ENCODE measurements around the gene FHIT. TPM values are rescaled to one million over a fixed set of nuclear protein-coding genes. Genes with fewer than 3 reads are reported as not detected.

Gene FHIT
- polyA plus RNA-seq, 3 donors, result 3.1 to 3.9 (median 3.3) TPM

DNA sequence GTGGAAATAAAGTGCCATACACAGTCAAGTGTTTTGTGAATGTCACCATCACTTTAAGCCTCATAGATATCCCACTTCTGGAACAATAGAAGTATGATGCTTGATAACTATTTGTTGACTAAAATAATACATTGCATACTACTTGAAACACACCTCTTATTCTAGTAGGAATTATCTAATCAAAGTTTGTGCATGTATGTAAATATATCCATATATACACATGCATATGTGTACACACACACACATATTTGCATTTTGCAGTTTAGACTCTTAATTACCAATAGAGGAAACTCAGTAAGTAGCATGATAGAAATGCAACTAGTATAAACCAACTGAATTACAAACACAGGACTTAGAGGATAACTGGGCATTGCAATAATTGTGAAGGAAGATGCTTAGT lies 1084.1 kb downstream of the FHIT start:
- H3K27ac ChIP-seq (ENCODE audit: low read depth, low read length), result no peak overlapping the region

DNA sequence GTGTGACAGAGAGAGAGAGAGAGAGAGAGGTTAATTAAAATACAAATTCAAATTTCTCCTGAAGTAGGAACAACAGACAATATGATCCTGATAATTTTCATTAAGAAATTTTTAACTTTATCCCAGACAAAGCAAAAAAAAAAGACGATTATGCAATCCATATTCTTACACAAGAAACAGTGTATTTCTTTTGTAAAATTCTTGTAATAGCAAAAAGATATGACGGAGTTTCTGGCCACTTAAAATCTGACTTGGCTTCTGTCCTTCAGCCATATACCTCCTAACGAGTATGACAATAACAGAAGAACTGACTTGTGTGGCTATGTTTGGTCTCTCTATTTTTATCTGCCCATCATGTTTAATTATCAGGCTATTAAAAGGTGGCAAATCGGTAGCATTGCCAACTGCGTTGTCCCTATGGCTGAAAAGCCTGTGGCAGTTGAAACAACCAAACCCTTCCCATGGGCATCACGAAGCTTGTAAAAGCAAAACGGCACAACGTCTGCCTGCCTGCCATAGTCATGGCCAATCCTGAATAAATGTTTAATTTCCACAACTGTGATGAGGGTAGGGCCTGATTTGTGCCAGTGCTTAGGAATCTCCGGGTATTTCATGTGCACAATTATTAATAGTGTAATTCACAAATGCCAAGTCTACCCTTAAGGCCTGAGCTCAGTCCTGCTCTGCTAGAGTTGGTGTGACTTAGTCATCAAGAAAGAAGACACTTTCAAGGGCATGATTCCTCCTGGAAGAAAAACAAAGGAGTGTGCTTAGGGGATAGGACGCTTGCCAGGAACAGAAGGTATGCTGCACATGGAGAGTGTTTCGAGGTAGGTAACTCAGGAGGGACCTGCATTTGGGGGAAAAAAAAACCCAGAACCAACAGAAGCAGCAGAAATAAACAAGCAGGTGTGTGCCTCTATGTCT lies 1090.2 kb downstream of the FHIT start:
- no peak overlapping the region for H3K27ac ChIP-seq (ENCODE audit: low read depth, low read length)
- 71 to 80% (median 75%) methylated on average over 11 of the region's 11 CpGs for WGBS, 3 donors

DNA sequence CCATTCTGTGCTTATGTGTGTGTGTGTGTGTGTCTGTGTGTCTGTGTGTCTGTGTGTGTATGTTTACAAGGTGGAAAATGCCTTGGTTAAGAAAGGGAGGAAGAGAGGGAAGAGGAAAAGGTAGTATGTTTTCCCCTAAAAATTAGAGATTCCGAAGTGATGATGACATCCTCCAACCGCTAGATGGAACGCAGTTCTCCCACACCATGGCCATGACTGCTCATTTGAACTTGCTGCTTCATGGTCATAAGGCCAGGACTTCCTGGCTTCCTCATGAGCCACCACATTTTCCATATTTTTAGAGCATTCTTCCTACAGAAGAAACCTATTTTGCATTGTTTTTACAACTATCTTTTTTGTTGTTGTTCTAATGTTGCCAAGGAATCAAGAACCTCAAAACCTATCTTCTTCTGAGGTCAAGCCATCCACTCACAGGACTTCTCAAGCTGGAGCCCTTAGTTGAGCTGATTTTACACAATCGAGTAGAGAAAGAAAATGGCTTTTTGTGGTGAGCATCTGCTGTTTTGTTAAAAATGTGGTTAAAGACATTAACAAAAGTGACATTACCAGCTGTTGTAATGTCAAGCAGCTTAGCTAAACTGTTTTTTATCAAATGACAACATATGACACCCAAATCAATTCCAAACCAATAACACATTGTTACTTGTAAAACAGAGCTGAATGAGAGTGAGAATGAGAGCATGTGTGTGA lies 1091.0 kb downstream of the FHIT start:
- 74 to 80% (median 80%) methylated on average over 4 of the region's 4 CpGs for WGBS, 3 donors
- H3K27ac ChIP-seq (ENCODE audit: low read depth, low read length), result no peak overlapping the region

DNA sequence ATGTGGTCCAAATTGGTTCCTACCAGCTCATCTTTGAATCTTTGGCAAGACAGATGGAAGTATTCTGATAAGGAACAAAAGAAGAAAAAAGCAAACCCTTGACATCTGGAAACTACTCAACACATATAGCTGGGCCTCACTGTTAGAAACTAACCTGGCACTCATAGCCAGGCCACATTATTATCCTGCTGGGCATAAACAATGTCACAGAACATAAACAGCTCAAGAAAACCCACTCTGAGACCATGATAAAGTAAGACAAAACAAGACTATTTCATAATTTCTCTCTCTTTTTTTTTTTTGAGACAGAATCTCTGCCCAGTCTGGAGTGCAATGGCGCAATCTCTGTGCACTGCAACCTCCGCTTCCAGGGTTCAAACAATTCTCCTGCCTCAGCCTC lies 1093.2 kb downstream of the FHIT start:
- WGBS, 3 donors, result 86 to 97% (median 87%) methylated on average over 2 of the region's 2 CpGs
- no peak overlapping the region for H3K27ac ChIP-seq (ENCODE audit: low read depth, low read length)

GRCh38 chr3:60154011-60154410 lies 1097.2 kb downstream of the FHIT start:
- WGBS, 3 donors, result 89 to 96% (median 90%) methylated on average over 4 of the region's 4 CpGs
- no peak overlapping the region for H3K27ac ChIP-seq (ENCODE audit: low read depth, low read length)

- 75 to 82% (median 79%) methylated on average over 4 of the region's 4 CpGs for WGBS, 3 donors
- H3K27ac ChIP-seq (ENCODE audit: low read depth, low read length), result no peak overlapping the region
Measured at GRCh38 chr3:60153221-60153999, 1097.8 kb downstream of the FHIT start.

DNA sequence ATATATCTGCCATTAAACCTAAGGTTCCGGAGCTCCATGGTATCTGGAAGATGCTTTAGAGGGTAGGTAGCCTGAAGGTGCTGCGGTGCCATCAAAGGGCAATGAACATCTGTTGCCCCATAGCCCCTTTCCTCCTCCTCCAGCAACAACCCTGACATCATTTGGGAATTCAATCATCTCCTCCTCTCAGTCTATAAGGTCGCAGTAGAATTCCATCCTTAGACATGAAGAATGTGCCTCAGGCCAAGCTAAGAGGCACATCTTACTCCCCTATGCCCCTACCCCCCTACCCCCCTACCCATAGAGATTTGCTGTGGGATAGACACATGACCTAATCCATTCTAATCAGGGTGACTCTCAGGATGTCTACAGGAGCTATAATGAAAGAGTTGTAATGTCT lies 1101.8 kb downstream of the FHIT start:
- WGBS, 3 donors, result 93 to 99% (median 94%) methylated on average over 3 of the region's 3 CpGs
- no peak overlapping the region for H3K27ac ChIP-seq (ENCODE audit: low read depth, low read length)

GRCh38 chr3:60147249-60147950 lies 1103.9 kb downstream of the FHIT start:
- WGBS, 3 donors, result 67 to 89% (median 87%) methylated on average over 15 of the region's 15 CpGs

GRCh38 chr3:60146121-60146520 lies 1105.1 kb downstream of the FHIT start:
- 0 to 80% (median 44%) methylated on average over 1 of the region's 1 CpG for WGBS, 3 donors
- no peak overlapping the region for H3K27ac ChIP-seq (ENCODE audit: low read depth, low read length)

More at GRCh38 chr3:60147249-60147950, 1103.9 kb downstream of the FHIT start:
- H3K27ac ChIP-seq (ENCODE audit: low read depth, low read length), result no peak overlapping the region

- H3K27ac ChIP-seq (ENCODE audit: low read depth, low read length), result no peak overlapping the region
- WGBS, 3 donors, result 92 to 100% (median 94%) methylated on average over 1 of the region's 1 CpG
Measured at GRCh38 chr3:60144071-60144470, 1107.2 kb downstream of the FHIT start.

- 52 to 64% (median 60%) methylated on average over 2 of the region's 2 CpGs for WGBS, 3 donors
- H3K27ac ChIP-seq (ENCODE audit: low read depth, low read length), result no peak overlapping the region
Measured at GRCh38 chr3:60142009-60142408, 1109.2 kb downstream of the FHIT start.

DNA sequence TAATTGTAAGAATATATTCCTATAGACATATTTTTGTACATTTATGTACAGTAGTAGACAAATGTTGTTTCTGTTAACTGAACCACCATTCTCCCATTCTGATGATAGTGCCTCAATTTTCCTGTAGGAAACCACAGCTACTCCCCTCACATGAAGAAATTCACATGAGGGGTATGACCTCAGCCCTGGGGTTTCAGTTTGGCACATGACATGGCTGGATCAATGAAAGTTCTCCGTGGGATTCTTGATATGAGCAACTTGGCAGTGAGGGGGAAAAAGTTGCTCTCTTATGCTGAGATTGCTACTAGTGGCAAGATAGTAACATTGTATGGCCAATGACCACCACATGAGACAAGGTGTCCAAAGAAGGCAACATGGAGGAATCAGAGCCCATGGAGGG lies 1111.1 kb downstream of the FHIT start:
- H3K27ac ChIP-seq (ENCODE audit: low read depth, low read length), result no peak overlapping the region
- 38 to 96% (median 85%) methylated on average over 1 of the region's 1 CpG for WGBS, 3 donors

DNA sequence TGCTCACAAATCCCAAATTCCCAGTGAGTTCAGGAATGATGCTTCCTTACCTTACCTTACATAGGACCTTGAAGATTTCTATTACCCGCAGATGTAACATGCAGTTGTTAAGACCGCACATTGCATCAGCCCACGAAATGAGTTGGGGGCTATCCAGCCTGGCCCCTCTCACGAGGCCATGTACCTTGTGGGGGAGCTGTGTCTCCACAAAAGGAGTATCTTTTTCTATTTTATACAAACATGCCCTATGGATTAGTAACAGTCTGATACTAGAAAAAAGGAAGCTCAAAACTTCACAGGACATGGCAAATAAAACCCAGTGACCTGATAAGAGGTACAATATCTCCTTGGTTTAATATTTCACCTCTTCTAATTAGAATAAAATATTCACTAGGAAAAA lies 1114.7 kb downstream of the FHIT start:
- H3K27ac ChIP-seq (ENCODE audit: low read depth, low read length), result no peak overlapping the region
- WGBS, 3 donors, result 71 to 86% (median 77%) methylated on average over 4 of the region's 4 CpGs

DNA sequence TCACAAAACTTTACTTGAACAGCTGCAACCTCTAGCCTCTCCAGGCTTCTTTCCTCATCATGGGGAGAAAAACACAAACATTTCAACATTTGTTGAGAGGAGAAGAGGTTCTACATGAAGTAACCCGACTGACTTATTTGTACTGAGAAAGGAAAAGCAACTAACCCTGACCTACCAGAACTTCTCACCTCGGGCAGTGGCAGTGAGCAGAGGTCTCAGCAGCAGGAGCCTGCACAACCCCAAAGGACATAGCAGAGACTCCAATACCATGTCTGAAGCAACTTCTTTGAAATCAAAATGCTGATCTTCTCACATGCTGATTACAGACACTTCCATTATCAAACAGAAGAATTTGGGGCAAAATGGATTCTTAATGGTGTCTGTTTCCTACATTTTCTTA lies 1115.8 kb downstream of the FHIT start:
- WGBS, 3 donors, result 63 to 81% (median 76%) methylated on average over 2 of the region's 2 CpGs
- H3K27ac ChIP-seq (ENCODE audit: low read depth, low read length), result no peak overlapping the region

GRCh38 chr3:60133269-60134162 lies 1117.7 kb downstream of the FHIT start:
- no peak overlapping the region for H3K27ac ChIP-seq (ENCODE audit: low read depth, low read length)
- 22 to 60% (median 32%) methylated on average over 2 of the region's 2 CpGs for WGBS, 3 donors

DNA sequence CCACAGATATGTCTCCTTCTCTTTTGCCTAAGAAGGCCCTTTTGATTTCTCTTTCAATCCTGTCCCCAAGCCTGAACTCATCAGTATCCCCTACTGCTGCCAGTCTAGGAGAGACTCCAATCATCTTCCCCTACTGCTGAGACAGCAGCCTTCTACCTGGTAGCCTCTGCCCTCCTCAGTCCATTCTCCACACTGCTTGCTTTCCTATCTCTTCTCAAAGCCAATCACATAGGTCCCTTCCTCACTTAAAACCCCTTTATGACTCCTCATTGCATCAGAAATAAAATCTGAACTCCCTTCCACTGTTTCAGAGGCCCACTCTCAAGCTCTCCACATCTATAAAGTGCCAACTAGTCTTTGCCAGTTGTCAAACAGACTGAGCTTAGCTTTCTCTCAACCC lies 1119.6 kb downstream of the FHIT start:
- no peak overlapping the region for H3K27ac ChIP-seq (ENCODE audit: low read depth, low read length)

DNA sequence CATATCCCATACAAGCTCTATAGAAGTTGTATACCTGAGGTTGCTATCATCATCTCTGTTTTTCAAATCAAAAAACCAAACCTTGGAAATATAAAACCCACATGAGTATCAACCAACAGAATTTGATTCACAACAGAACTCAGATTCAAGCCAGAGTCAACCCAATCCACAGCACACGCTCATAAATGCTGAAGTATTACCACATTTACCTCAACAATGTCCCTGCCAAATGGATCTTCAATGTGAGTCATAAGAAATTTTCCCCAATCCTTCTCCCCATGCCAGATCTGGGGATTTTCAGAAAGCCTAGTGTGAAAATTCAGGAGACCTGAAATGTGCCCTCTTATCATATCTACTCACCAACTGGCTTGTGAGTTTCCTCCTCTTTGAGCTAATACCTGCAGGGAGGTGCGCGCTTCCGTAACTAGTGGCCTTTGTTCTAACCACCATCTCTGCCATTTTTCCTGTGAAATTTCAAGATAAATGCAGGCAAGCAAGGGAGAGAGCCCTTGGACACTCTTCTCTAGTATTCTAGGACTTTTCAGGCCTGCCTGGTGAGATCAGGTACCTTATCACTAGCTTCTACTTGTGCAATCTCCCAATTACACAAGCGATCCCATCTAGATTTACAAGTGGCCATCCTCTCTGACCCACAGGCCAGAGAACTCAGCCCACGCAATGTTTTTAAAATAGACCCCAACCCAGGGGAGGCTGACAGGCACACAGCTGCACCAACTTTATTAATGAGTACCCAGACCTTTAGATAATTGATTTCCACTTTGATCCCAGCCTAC lies 1124.5 kb downstream of the FHIT start:
- H3K27ac ChIP-seq (ENCODE audit: low read depth, low read length), result no peak overlapping the region
- 90 to 95% (median 91%) methylated on average over 6 of the region's 6 CpGs for WGBS, 3 donors
